ENCODE results near the gene B4GALNT3.

B4GALNT3 gene

GRCh38 chr12:593396-594270 is 133.9 kb downstream of the B4GALNT3 start:
- DNase-seq (ENCODE audit: low read depth): no peak

- no peak for DNase-seq (ENCODE audit: low read depth)
Measured at GRCh38 chr12:597926-598568, 138.3 kb downstream of the B4GALNT3 start.

GRCh38 chr12:599756-600155 is 140.0 kb downstream of the B4GALNT3 start:
- no peak for DNase-seq (ENCODE audit: low read depth)

GRCh38 chr12:601976-602699 is 142.4 kb downstream of the B4GALNT3 start:
- no peak for DNase-seq (ENCODE audit: low read depth)

- no peak for DNase-seq (ENCODE audit: low read depth)
Measured at GRCh38 chr12:602700-603068, 142.9 kb downstream of the B4GALNT3 start.

GRCh38 chr12:604956-605355 is 145.2 kb downstream of the B4GALNT3 start:
- DNase-seq (ENCODE audit: low read depth): no peak

- no peak for DNase-seq (ENCODE audit: low read depth)
Measured at GRCh38 chr12:607541-608001, 147.8 kb downstream of the B4GALNT3 start.

- no peak for DNase-seq (ENCODE audit: low read depth)
Measured at GRCh38 chr12:608413-608812, 148.7 kb downstream of the B4GALNT3 start.

- no peak for DNase-seq (ENCODE audit: low read depth)
Measured at GRCh38 chr12:608921-609320, 149.2 kb downstream of the B4GALNT3 start.

GRCh38 chr12:611721-612120 is 152.0 kb downstream of the B4GALNT3 start:
- DNase-seq (ENCODE audit: low read depth): no peak

- no peak for DNase-seq (ENCODE audit: low read depth)
Measured at GRCh38 chr12:612293-612692, 152.6 kb downstream of the B4GALNT3 start.

GRCh38 chr12:612886-613285 is 153.1 kb downstream of the B4GALNT3 start:
- no peak for DNase-seq (ENCODE audit: low read depth)
